Naive B cell (primary cell): Measurements from ENCODE around the gene DLX4. TPM values are rescaled to one million over a fixed set of nuclear protein-coding genes. Genes with fewer than 3 reads are reported as not detected.
A peak's percentile ranks its signal among the peaks of the same experiment; 100 is the strongest.

Source experiments
- ATAC-seq, 2 donors: fragments of 150-1000 bp; cut with Tn5 transposase; 2 replicates each; pipeline ENCODE4 v1.10.0; 2021; ENCODE audit warnings: low read depth in 2 of 2, mild to moderate bottlenecking in 2 of 2, moderate library complexity in 2 of 2
- DNase-seq: peaks from one replicate; pipeline ENCODE4 v3.0.0; 2022
- H3K27ac Mint-ChIP-seq, 6 donors: one replicate each; pipeline ENCODE4 v1.8.0; 2020 to 2022; ENCODE audit warnings: mild to moderate bottlenecking in 6 of 6, mixed read lengths in 6 of 6, moderate library complexity in 5 of 6, inconsistent platforms in 2 of 6
- H3K27me3 Mint-ChIP-seq, 3 donors: one replicate each; pipeline ENCODE4 v1.8.0; 2021 to 2022; ENCODE audit warnings: mixed read lengths in 3 of 3, mild to moderate bottlenecking in 1 of 3
- H3K36me3 Mint-ChIP-seq, 2 donors: one replicate each; pipeline ENCODE4 v1.8.0; 2020 to 2022; ENCODE audit warnings: mixed read lengths in 2 of 2, inconsistent platforms in 1 of 2, mild to moderate bottlenecking in 1 of 2
- H3K4me1 Mint-ChIP-seq, 3 donors: one replicate each; pipeline ENCODE4 v1.8.0; 2020 to 2022; ENCODE audit warnings: mixed read lengths in 3 of 3, inconsistent platforms in 1 of 3, mild to moderate bottlenecking in 1 of 3, moderate library complexity in 1 of 3
- H3K4me3 Mint-ChIP-seq, 8 donors: one replicate each; pipeline ENCODE4 v1.8.0; 2020 to 2022; ENCODE audit warnings: mild to moderate bottlenecking in 8 of 8, mixed read lengths in 8 of 8, moderate library complexity in 8 of 8, inconsistent platforms in 2 of 8
- H3K9me3 Mint-ChIP-seq, 7 donors: one replicate each; pipeline ENCODE4 v1.8.0; 2020 to 2022; ENCODE audit warnings: mixed read lengths in 7 of 7, mild to moderate bottlenecking in 5 of 7, inconsistent platforms in 2 of 7, moderate library complexity in 1 of 7
- polyA plus RNA-seq, 6 donors: library from polyadenylated mRNA; unstranded; fragments of 300-500 nt; fragmentation: Illumina TruSeq; gene quantifications; one replicate each; pipeline ENCODE4 v1.2.3, GENCODE V29; 2021; ENCODE audit warnings: low read depth in 6 of 6

Gene DLX4
- polyA plus RNA-seq, 6 donors from 2014 or later: 0.18 to 0.22 (median 0.21) TPM; not detected in 3

GRCh38 chr17:50021681-50022370, 52.8 kb downstream of the DLX4 start:
- H3K27me3 Mint-ChIP-seq: peaks cover 24 to 38% (median 26%) of the 10 kb centered on the region in 3 donors
- no peaks in the 10 kb centered on the region for H3K36me3 Mint-ChIP-seq
- no peak overlapping the region for H3K4me3 Mint-ChIP-seq
- H3K4me1 Mint-ChIP-seq: peaks cover 0 to 6% (median 0%) of the 10 kb centered on the region in 3 donors
- DNase-seq (no peak), ATAC-seq (no peak)
- no peaks in the 10 kb centered on the region for H3K9me3 Mint-ChIP-seq
- H3K27ac Mint-ChIP-seq: peak overlapping the region in 1 of 6 donors; percentile 76

- peaks cover 4 to 11% (median 4%) of the 10 kb centered on the region in 3 donors for H3K4me1 Mint-ChIP-seq
- peak overlapping the region in 1 of 6 donors; percentile 67 for H3K27ac Mint-ChIP-seq
- DNase-seq: no peak
- no peak overlapping the region for H3K4me3 Mint-ChIP-seq
- H3K27me3 Mint-ChIP-seq: peaks cover 29 to 39% (median 32%) of the 10 kb centered on the region in 3 donors
- no peak for ATAC-seq
- H3K36me3 Mint-ChIP-seq: no peaks in the 10 kb centered on the region
- no peaks in the 10 kb centered on the region for H3K9me3 Mint-ChIP-seq
Observed at GRCh38 chr17:50022463-50023130, 53.6 kb downstream of the DLX4 start.

- Mint-ChIP-seq H3K27me3 (peaks cover 30 to 48% (median 41%) of the 10 kb centered on the region in 3 donors), H3K4me1 (peaks cover 9 to 14% (median 9%) of the 10 kb centered on the region in 3 donors), H3K4me3 (no peak overlapping the region), H3K36me3 (no peaks in the 10 kb centered on the region), H3K27ac (no peak overlapping the region), H3K9me3 (no peaks in the 10 kb centered on the region)
- DNase-seq (no peak), ATAC-seq (no peak)
Observed at GRCh38 chr17:50023520-50023919, 54.5 kb downstream of the DLX4 start.

Other genes starting within 250 kb of the DLX4 start
- gene FAM117A, start 205.1 kb upstream of the DLX4 start, polyA plus RNA-seq: 10 to 100 TPM; 36.4 to 66.0 (median 54.3) TPM
- 10 to 100 TPM; 42.3 to 61.8 (median 45.4) TPM for gene KAT7, start 180.5 kb upstream of the DLX4 start, polyA plus RNA-seq
- gene TAC4, start 121.1 kb upstream of the DLX4 start, polyA plus RNA-seq: not detected
- not detected for gene DLX3, start 26.0 kb downstream of the DLX4 start, polyA plus RNA-seq
- 1 to 10 TPM in 1 of 6 donors, under 1 TPM in 4, not detected in 1; 0.29 to 1.4 (median 0.62) TPM for gene ITGA3, start 86.9 kb downstream of the DLX4 start, polyA plus RNA-seq
- 10 to 100 TPM; 33.4 to 49.6 (median 40.3) TPM for gene PDK2, start 126.2 kb downstream of the DLX4 start, polyA plus RNA-seq
- under 1 TPM in 2 of 6 donors, not detected in 4; 0.11 to 0.31 TPM for gene SAMD14, start 161.0 kb downstream of the DLX4 start, polyA plus RNA-seq
- 1 to 10 TPM in 5 of 6 donors, under 1 TPM in 1; 0.55 to 3.5 (median 2.3) TPM for gene PPP1R9B, start 181.5 kb downstream of the DLX4 start, polyA plus RNA-seq
- 10 to 100 TPM in 1 of 6 donors, 1 to 10 TPM in 5; 2.0 to 16.6 (median 3.5) TPM for gene SGCA, start 196.8 kb downstream of the DLX4 start, polyA plus RNA-seq
- under 1 TPM in 2 of 6 donors, not detected in 4; 0.23 to 0.80 TPM for gene COL1A1, start 232.4 kb downstream of the DLX4 start, polyA plus RNA-seq